ENCODE results near the gene SLC32A1.
A peak's percentile ranks its signal among the peaks of the same experiment; 100 is the strongest.

The SLC32A1 gene

DNA sequence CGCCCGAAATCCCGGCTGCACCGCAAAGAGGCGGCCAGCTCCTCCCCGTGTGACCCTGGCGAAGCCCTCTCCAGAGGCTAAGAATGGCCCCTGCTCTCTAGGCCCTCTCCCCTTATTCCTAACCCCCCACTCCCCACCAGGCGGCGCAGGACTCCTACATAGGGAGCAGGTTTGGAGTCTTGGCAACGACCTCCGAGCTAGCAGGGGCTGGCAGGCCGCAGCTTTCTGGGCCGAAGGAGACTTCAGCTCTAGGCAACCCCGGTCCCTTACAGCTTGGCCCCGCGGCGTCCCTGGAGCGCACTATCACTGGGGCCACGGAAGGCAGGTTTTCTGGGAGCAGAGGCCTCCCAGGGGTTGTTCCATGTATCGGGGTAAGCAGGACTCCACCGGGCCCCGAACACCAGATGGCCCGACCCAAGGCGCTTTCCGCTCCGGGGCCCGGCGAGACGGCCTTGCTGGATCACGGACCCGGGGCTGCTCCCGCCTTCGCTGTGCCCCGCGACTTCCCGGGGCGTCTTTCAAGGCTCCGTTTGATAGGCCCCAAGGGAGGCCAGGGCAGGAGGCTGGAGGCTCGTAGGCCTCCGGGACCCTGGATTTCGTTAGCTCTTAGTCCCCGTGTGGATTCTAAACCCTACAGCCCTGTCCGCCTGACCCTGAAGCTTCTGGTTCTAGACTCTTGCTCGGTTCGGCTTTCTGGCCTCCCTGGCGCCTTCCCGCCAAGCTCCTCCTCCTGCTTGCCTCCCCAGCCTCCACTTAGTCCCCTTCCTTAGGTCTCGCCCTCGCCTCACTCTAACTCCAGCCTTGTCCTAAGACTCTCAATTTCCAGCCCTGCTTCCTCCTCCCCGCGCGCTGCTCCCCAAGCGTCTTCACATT lies 1.9 kb downstream of the SLC32A1 start:
- DNase-seq (ENCODE audit: low read depth in 2 of 2), result no peak

DNA sequence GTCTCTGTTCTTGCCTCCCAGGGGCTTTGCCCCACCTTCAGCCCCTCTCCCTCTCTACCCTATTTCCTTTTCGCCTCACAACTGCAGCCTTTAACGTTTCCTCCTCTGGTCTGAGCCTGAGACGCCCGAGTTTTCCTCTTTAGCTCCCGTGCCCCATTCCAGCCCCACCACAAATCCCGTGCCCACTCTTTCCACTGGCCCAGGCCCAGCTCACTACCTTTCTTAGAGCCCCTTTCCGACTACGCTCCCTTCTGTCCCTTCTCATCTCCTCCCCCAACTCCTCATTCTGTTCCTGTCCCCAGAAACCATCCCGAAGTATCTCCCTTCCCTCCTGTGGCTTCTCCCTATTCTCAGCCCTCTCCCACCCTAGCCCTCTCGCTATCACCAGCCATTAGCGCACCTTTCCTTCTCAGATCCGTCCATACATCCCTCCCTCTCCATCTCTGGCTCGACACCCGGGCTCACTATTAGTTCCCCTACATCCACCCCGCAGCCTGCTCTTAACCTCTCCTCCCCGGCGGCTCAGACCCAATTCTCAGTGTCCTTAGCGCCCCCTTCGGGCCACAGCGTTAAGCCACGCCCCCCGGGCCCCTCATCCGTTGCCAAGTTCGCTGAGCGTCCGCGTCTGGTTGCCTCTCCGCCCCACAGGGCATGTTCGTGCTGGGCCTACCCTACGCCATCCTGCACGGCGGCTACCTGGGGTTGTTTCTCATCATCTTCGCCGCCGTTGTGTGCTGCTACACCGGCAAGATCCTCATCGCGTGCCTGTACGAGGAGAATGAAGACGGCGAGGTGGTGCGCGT lies 2.7 kb downstream of the SLC32A1 start:
- DNase-seq (ENCODE audit: low read depth in 2 of 2), result no peak

- no peak for DNase-seq (ENCODE audit: low read depth in 2 of 2)
These were observed 3.4 kb downstream of the SLC32A1 start for GRCh38 chr20:38727607-38728190.

- DNase-seq (ENCODE audit: low read depth in 2 of 2), result no peak
These were observed 4.0 kb downstream of the SLC32A1 start for GRCh38 chr20:38728191-38728781.

- DNase-seq (ENCODE audit: low read depth in 2 of 2), result no peak
These were observed 4.8 kb downstream of the SLC32A1 start for GRCh38 chr20:38728911-38729642.

GRCh38 chr20:38729767-38730166 lies 5.5 kb downstream of the SLC32A1 start:
- no peak for DNase-seq (ENCODE audit: low read depth in 2 of 2)

DNA sequence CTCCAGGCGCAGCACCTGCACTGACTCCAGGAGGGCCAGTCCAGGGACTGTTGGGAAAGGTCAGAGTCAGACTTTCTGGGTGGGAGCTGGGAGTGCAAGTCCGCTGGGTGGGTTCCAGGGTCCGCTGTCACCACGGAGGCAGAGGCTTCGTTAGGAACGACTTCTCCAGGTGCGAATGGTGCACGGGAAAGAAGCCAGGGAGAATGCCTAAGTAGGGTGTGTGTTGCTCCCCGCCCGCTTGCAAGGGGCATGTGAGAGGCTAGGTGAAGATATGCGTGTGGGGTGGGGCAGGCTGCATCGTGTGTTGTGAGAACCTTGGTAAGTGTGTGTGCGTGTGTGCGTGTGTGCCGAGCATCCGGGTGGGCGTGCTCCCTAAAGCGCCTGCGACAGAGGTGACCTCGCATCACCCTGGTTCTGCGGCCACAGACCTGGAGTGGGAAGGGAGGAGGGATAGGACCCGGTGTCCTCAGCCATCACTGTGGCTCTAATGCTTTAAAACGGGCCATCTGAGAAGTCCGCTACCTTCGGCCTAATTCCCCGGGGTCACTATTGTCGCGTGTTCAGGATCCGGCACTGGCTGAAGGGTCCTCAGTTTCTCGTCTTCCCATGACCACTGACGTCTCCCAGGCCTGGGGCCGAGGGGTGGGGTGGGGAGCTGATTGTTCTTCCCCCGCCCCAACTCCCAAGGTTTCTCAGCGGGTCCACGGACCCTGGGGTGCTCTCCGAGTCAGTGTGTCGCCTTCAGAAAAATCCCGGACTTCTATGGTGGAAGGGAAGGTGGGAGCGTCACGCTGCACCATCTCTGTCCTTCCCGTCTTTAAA lies 6.1 kb downstream of the SLC32A1 start:
- no peak for DNase-seq (ENCODE audit: low read depth in 2 of 2)

GRCh38 chr20:38730989-38731737 lies 6.9 kb downstream of the SLC32A1 start:
- DNase-seq (ENCODE audit: low read depth in 2 of 2), result no peak

- no peak for DNase-seq (ENCODE audit: low read depth in 2 of 2)
These were observed 7.4 kb downstream of the SLC32A1 start for GRCh38 chr20:38731738-38732113.

- DNase-seq (ENCODE audit: low read depth in 2 of 2), result no peak
These were observed 8.7 kb downstream of the SLC32A1 start for GRCh38 chr20:38732981-38733380.

- no peak for DNase-seq (ENCODE audit: low read depth in 2 of 2)
These were observed 10.9 kb downstream of the SLC32A1 start for GRCh38 chr20:38735172-38735571.

DNA sequence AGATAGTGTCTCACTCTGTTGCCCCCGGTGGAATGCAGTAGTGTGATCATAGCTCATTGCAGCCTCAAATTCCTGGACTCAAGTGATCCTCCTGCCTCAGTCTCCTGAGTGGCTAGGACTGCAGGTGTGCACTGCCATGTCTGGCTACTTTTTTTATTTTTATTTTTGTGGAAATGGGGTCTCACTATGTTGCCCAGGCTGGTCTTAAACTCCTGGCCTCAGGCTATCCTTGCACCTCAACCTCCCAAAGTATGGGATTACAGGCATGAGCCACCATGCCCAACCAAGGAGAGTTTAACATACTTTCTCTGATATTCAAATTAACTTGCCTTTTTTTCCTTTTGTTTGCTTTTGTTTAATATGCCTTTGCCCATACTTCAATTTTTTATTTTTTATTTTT lies 13.6 kb downstream of the SLC32A1 start:
- DNase-seq (ENCODE audit: low read depth in 2 of 2), result no peak

DNA sequence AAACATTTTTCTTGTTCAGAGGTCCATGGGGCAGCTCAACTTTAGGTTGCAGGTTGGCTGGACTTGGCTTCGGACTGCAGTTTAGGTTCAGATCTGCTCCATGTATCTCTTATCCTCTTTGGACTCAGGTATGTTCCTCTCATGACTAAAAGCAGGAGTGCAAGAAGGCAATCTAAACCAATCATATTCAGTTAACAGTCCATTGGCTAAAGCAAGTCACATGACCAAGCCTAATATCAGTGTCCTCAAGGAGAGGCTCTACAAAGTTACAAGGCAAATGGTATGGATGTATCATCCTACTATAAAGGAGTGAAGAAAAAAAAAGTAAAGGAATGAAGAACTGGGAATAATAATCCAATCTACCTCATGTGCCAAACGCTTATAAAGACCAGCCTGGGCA lies 21.5 kb downstream of the SLC32A1 start:
- DNase-seq (ENCODE audit: low read depth in 2 of 2), result no peak

GRCh38 chr20:38747495-38748096 lies 23.3 kb downstream of the SLC32A1 start:
- no peak for DNase-seq (ENCODE audit: low read depth in 2 of 2)

DNA sequence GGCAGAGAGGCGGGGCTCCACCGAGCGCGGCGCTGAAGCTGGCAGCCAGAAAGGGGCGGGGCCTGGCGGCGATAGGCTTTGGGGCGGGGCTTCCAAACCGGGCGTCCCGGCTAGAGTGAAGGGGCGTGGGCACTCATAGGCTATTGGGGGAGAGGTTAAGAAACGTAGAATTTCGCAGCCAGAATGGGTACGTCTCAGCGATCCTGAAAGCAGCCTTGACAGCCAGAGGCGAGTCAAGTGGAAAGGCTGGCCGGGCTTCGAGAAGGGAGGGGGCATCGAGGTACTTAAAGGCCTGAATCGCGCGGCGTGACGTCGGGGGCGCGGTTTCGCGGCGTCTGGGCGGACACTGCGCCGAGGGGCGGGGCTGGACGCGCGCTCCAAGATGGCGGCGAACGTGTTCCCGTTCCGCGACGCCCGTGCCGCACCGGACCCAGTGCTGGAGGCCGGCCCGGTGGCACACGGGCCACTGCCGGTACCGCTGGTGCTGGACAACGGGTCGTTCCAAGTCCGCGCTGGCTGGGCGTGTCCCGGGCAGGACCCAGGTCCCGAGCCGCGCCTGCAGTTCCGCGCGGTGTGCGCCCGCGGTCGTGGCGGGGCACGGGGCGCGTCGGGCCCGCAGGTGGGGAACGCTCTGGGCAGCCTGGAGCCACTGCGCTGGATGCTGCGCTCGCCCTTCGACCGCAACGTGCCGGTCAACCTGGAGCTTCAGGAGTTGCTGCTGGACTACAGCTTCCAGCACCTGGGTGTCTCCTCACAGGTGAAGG lies 24.0 kb downstream of the SLC32A1 start, which contains the start of gene ACTR5:
Gene ACTR5 (plus strand): TSS at position 364 of the 764 bp plus-strand sequence. CDS start 19 bp downstream, at position 383.
- DNase-seq (ENCODE audit: low read depth in 2 of 2), result peak; percentile 55 to 60

DNA sequence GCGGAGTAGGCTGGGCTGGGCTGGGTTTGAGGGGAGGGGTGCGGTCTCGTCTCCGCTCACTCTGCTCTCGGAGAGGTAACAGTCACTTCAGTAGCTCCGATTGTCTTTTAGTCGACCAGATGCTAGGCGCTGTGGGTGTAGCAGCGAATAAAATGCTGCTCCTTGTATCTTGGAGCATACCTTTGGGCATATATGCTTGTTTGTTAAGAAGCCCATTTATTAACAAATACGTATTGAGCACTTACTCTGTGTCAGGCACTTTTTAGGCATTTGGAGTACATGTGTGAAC lies 24.5 kb downstream of the SLC32A1 start:
- no peak for DNase-seq (ENCODE audit: low read depth in 2 of 2)

GRCh38 chr20:38751360-38751976 lies 27.2 kb downstream of the SLC32A1 start:
- no peak for DNase-seq (ENCODE audit: low read depth in 2 of 2)

GRCh38 chr20:38752029-38752428 lies 27.7 kb downstream of the SLC32A1 start:
- no peak for DNase-seq (ENCODE audit: low read depth in 2 of 2)

Measured in fibroblast of skin of left biceps (primary cell).